GM12872 (cell line): ENCODE results near the gene RAD51B.

Experiments
- TF ChIP-seq, protein P1 (sequence below): IDR thresholded peaks from 3 replicates; pipeline ENCODE4 v1.5.1; 2011; ENCODE audit warnings: low read depth, mild to moderate bottlenecking, low read length, moderate library complexity; ENCODE audit not compliant: insufficient read depth

RAD51B gene

DNA sequence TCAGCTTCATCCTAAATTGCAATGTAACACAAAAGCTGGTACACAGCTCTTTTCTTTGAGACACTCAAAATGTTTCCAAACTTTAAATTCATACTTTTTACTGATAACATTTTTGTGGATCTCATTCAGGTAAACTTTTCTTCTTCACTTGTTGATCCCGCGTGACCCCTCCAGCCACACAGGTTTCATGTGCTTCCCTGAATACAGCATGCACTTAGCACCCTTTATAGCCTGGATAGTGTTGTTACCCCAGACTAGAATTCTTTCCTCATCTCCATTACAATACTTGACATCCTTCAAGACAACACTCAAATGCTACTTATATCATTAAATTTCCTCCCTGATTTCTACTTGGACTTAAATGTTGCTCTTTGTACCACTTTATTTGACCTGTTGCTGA lies 373.4 kb downstream of the RAD51B start:
- TF ChIP-seq, protein P1, sequence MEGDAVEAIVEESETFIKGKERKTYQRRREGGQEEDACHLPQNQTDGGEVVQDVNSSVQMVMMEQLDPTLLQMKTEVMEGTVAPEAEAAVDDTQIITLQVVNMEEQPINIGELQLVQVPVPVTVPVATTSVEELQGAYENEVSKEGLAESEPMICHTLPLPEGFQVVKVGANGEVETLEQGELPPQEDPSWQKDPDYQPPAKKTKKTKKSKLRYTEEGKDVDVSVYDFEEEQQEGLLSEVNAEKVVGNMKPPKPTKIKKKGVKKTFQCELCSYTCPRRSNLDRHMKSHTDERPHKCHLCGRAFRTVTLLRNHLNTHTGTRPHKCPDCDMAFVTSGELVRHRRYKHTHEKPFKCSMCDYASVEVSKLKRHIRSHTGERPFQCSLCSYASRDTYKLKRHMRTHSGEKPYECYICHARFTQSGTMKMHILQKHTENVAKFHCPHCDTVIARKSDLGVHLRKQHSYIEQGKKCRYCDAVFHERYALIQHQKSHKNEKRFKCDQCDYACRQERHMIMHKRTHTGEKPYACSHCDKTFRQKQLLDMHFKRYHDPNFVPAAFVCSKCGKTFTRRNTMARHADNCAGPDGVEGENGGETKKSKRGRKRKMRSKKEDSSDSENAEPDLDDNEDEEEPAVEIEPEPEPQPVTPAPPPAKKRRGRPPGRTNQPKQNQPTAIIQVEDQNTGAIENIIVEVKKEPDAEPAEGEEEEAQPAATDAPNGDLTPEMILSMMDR, result no peak

DNA sequence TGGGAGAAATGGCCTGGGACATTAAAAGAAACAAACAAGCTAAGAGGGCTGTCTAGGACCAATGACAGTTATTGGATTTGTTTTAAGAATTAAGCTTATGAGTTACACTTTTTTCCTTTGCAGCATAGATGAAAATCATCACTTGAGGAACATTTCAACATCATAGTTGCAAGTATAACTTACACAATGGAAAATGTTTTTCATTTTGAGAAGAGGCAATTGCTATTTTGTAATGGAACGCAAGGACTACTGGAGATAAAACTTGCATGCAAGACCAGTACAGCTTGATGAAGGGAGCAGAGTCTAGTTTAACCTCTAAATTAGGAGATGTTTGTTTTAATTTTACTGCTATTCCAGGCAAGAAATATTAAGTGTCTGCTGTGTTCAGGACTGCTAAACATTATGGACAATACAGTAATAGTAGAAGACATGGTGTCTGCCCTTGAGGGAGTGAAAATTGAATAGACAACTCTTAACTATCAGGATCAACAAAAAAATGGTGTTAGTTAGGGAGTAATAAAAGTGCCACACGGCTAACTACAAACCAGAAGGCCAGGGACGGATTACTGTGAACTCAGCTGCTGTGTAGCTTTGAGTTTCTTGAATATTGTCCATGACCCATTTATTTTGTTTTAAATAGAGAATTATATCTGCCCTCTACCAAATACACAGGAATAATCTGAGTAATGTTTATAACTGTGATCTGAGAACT lies 374.5 kb downstream of the RAD51B start:
- TF ChIP-seq, protein P1, result no peak

DNA sequence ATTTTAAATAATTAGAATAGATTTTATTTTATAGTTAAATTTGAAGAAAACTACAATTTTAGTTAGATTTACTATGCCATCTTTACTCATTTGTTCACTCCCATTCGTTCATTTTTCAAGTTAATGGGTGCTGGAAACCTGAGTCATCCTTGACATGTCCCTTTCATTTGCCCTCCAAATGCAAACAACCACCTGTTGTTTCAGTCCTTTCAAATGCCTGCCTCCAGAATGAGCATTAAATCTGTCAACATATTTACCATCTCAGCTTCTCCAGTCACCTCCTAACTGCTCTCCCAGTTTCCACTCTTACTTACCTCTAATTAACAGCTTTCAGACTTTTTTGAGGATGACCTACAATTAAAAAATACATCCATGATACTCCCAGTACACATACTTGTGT lies 375.5 kb downstream of the RAD51B start:
- TF ChIP-seq, protein P1, result no peak

DNA sequence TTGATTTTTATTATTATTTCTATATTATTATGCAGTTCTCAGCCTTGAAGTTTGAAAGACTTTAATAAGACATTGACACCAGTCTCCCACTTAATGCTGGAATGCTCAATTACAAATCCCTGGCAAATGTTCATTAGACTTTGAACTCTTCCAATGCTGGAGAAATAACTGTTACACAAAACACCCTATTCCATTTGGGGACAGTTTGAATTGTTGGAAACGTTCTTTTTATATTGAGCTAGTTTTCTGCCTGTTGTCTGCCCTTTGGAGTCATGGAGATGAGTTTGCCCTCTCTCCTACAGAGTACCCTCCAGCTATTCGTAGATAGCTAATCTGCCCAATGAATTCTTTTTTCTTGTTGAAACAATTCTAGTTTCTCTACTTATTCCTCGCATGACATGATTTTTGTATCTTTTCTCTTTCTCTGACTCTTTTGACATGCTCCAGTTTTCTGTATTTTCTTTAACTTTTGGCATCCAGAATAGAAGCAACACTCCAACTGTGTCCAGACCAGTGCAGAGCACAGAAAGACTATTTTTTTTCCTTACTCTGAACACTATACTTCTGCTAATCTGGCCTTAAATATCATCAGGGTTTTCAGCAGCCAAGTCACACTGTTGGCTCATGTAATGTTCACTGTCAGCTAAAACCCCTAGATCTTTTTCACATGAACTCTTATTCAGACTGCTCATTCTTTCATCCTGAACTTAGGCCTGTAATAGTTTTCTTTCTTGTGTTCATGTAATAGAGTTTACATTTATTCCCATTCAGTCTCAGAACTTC lies 379.3 kb downstream of the RAD51B start:
- TF ChIP-seq, protein P1, result no peak

DNA sequence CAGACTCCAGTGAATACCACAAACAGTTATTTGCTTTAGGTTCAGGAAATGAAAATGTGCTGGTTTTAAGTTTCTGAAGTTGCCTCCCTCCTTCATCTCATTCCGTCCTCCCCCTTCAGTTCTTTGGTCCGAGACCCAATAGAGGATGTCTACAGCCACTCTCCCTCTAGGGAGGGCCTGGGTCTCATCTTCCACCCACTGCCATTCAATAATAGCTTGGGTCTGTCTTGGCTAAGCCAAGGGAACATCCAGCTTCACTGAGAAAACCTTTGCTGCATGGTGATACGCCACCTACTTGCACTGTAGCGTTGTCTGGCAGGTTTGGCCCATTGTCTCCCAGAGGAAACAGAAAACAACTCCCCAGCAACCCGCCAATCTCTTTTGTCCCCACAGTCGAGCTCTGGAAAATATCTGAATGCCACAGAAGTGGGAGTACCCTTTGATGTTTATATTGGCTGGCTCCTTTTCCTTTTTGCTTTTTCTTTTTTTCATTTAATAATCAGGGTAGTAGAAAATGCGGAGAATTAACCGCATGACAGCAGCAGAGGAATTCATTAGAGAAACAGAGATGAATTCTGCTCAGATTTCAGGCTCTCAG lies 380.1 kb downstream of the RAD51B start:
- TF ChIP-seq, protein P1, result no peak

DNA sequence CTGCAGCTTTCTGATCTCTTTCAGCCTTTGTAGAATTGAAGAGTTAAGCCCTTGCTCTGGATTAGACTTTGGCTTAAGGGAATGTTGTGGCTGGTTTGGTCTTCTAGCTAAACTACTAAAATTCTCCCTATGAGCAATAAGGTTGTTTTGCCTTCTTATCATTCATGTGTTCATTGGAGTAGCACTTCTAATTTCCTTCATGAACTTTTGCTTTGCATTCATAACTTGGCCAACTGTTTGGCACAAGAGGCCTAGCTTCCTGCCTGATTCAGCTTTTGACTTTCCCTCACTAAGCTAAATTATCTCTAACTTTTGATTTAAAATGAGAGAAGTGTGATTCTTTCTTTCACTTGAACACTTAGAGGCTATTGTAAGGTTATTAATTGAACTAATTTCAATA lies 384.3 kb downstream of the RAD51B start:
- TF ChIP-seq, protein P1, result no peak

DNA sequence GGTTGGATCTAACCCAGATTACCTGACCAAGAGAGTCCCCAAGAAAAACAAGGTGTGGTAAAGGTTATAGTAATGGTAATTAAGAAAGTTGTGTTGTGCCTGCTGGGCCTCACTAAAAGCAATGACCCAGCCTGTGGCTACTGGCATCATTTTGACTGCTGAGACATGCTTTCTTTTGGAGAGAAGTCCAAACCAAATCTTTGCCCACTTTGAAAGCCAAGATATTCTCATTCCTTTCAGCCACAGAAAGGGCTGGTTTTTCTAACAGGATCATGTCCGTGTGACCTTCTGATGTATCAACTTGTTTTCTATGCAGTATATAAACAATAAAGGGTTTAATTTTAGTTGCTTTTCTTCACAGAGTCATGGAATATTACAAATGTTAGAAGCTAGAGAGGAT lies 388.6 kb downstream of the RAD51B start:
- TF ChIP-seq, protein P1, result no peak
